Activated T-cell treated with anti-CD3 and anti-CD28 coated beads, Interleukin-2, amount 50 U/mL, for 72 hours (primary cell): ENCODE results near the gene TNFRSF8. TPM values are rescaled to one million over a fixed set of nuclear protein-coding genes. Genes with fewer than 3 reads are reported as not detected.

Source experiments
- ATAC-seq, 2 donors: fragments of 150-1000 bp; cut with Tn5 transposase; replicated peaks in 1 of 2; 2 replicates each; pipeline ENCODE4 v1.10.0; 2021; ENCODE audit warnings: moderate library complexity in 2 of 2, mild to moderate bottlenecking in 1 of 2
- DNase-seq, 2 donors: peaks; one replicate each; pipeline ENCODE4 v3.0.0; 2021 to 2022; ENCODE audit warnings: mixed read lengths in 1 of 2
- H3K27ac Mint-ChIP-seq: one replicate; pipeline ENCODE4 v1.8.0; 2022; ENCODE audit warnings: mild to moderate bottlenecking, moderate library complexity, mixed read lengths
- H3K27me3 Mint-ChIP-seq: one replicate; pipeline ENCODE4 v1.8.0; 2022; ENCODE audit warnings: low read depth, mixed read lengths
- H3K36me3 Mint-ChIP-seq, 2 donors: one replicate each; pipeline ENCODE4 v1.8.0; 2022; ENCODE audit warnings: mixed read lengths in 2 of 2, mild to moderate bottlenecking in 1 of 2; ENCODE audit not compliant: insufficient read depth in 2 of 2
- H3K4me1 Mint-ChIP-seq: one replicate; pipeline ENCODE4 v1.8.0; 2022; ENCODE audit warnings: low read depth, mixed read lengths
- H3K4me3 Mint-ChIP-seq, 2 donors: one replicate each; pipeline ENCODE4 v1.8.0; 2022; ENCODE audit warnings: mild to moderate bottlenecking in 2 of 2, mixed read lengths in 2 of 2, moderate library complexity in 2 of 2
- H3K9me3 Mint-ChIP-seq, 2 donors: one replicate each; pipeline ENCODE4 v1.8.0; 2022; ENCODE audit warnings: mixed read lengths in 2 of 2
- total RNA-seq, 2 donors: library from RNA; stranded (reverse); gene quantifications; one replicate each; pipeline ENCODE4 v1.2.3, GENCODE V29; 2022

Gene TNFRSF8
- total RNA-seq, 2 donors from 2014 or later, result 39.5 to 63.5 TPM

GRCh38 chr1:12142141-12142823, 79.2 kb downstream of the TNFRSF8 start:
- peaks cover 58% of the 10 kb centered on the region for H3K4me1 Mint-ChIP-seq
- H3K4me3 Mint-ChIP-seq, result no peak overlapping the region
- H3K36me3 Mint-ChIP-seq, result peaks cover 0 to 1% of the 10 kb centered on the region in 2 donors
- H3K27me3 Mint-ChIP-seq, result no peaks in the 10 kb centered on the region
- DNase-seq (no peak), ATAC-seq (no peak)
- no peaks in the 10 kb centered on the region for H3K9me3 Mint-ChIP-seq
- no peak overlapping the region for H3K27ac Mint-ChIP-seq

DNA sequence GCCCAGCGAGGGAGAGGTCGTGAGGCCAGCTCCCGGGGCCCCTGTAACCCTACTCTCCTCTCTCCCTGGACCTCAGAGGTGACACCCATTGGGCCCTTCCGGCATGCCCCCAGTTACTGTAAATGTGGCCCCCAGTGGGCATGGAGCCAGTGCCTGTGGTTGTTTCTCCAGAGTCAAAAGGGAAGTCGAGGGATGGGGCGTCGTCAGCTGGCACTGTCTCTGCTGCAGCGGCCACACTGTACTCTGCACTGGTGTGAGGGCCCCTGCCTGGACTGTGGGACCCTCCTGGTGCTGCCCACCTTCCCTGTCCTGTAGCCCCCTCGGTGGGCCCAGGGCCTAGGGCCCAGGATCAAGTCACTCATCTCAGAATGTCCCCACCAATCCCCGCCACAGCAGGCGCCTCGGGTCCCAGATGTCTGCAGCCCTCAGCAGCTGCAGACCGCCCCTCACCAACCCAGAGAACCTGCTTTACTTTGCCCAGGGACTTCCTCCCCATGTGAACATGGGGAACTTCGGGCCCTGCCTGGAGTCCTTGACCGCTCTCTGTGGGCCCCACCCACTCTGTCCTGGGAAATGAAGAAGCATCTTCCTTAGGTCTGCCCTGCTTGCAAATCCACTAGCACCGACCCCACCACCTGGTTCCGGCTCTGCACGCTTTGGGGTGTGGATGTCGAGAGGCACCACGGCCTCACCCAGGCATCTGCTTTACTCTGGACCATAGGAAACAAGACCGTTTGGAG, 80.0 kb downstream of the TNFRSF8 start:
- Mint-ChIP-seq H3K27ac (no peak overlapping the region), H3K27me3 (no peaks in the 10 kb centered on the region), H3K4me1 (peaks cover 60% of the 10 kb centered on the region), H3K36me3 (peaks cover 0 to 1% of the 10 kb centered on the region in 2 donors), H3K9me3 (no peaks in the 10 kb centered on the region), H3K4me3 (peak overlapping the region in 1 of 2 donors; percentile 3)
- peak in 1 of 2 donors; percentile 6 for ATAC-seq
- DNase-seq, result no peak

- Mint-ChIP-seq H3K27me3 (no peaks in the 10 kb centered on the region), H3K9me3 (no peaks in the 10 kb centered on the region), H3K4me3 (peak overlapping the region; percentile 3 to 12), H3K27ac (peak overlapping the region; percentile 21), H3K36me3 (peaks cover 0 to 1% of the 10 kb centered on the region in 2 donors), H3K4me1 (peaks cover 60% of the 10 kb centered on the region)
- no peak for DNase-seq
- ATAC-seq, result peak; percentile 36 to 54
Observed at GRCh38 chr1:12143631-12144155, 80.6 kb downstream of the TNFRSF8 start.

- ATAC-seq, result no peak
- no peak overlapping the region for H3K27ac Mint-ChIP-seq
- no peaks in the 10 kb centered on the region for H3K27me3 Mint-ChIP-seq
- no peak for DNase-seq
- H3K4me3 Mint-ChIP-seq, result no peak overlapping the region
- H3K4me1 Mint-ChIP-seq, result peaks cover 65% of the 10 kb centered on the region
- peaks cover 2 to 3% of the 10 kb centered on the region in 2 donors for H3K36me3 Mint-ChIP-seq
- H3K9me3 Mint-ChIP-seq, result no peaks in the 10 kb centered on the region
Observed at GRCh38 chr1:12144236-12144635, 81.1 kb downstream of the TNFRSF8 start.

- peaks cover 6 to 7% of the 10 kb centered on the region in 2 donors for H3K36me3 Mint-ChIP-seq
- H3K27me3 Mint-ChIP-seq, result no peaks in the 10 kb centered on the region
- H3K4me1 Mint-ChIP-seq, result peaks cover 67% of the 10 kb centered on the region
- H3K4me3 Mint-ChIP-seq, result no peak overlapping the region
- peak overlapping the region; percentile 46 for H3K27ac Mint-ChIP-seq
- ATAC-seq (no peak), DNase-seq (no peak)
- peaks cover 0 to 1% of the 10 kb centered on the region in 2 donors for H3K9me3 Mint-ChIP-seq
Observed at GRCh38 chr1:12144969-12145368, 81.9 kb downstream of the TNFRSF8 start.

DNA sequence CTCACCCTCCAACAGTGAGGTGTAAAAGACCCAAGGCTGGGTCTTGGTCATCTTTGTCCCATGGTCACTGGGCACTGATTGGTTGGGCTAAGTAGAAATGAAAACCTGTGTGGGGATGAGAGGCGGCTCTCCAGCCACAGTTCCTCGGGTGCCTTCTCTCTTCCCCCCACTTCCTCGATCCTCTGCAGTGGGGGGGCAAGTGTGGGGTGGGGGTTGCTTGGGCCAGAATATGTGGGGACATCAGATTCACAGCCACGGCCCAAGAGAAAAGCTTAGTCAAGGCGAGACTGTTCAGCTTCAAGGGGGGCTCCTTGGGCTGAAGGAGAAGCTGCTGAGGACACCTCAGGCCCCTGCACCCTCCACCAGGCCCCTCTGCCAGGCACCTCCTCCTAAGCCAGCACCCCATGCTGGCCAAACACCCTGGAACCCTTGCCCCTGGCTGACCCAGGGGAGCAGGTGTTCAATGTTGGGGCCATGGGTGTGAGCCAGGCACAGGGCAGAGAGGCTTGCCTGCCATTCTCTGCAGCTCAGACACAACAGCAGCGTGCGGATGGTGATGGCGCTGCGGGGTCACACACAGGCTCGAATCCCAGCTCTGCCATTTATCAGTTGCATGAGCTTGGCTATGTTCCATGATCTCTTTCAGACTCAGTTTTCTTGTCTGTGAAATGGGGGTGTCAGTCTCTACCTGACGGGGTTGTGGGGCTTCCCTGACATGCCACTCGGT, 82.7 kb downstream of the TNFRSF8 start:
- Mint-ChIP-seq H3K9me3 (peaks cover 0 to 1% of the 10 kb centered on the region in 2 donors), H3K4me1 (peaks cover 75% of the 10 kb centered on the region), H3K4me3 (no peak overlapping the region), H3K36me3 (peaks cover 6 to 7% of the 10 kb centered on the region in 2 donors), H3K27me3 (no peaks in the 10 kb centered on the region), H3K27ac (peak overlapping the region; percentile 93)
- DNase-seq (no peak), ATAC-seq (no peak)

- no peak overlapping the region for H3K4me3 Mint-ChIP-seq
- H3K4me1 Mint-ChIP-seq, result peaks cover 83% of the 10 kb centered on the region
- peaks cover 0 to 1% of the 10 kb centered on the region in 2 donors for H3K9me3 Mint-ChIP-seq
- H3K27me3 Mint-ChIP-seq, result no peaks in the 10 kb centered on the region
- peaks cover 9% of the 10 kb centered on the region in 2 donors for H3K36me3 Mint-ChIP-seq
- ATAC-seq (no peak), DNase-seq (no peak)
- H3K27ac Mint-ChIP-seq, result peak overlapping the region; percentile 93
Observed at GRCh38 chr1:12146343-12147112, 83.4 kb downstream of the TNFRSF8 start.

- Mint-ChIP-seq H3K4me1 (peaks cover 90% of the 10 kb centered on the region), H3K9me3 (peaks cover 0 to 1% of the 10 kb centered on the region in 2 donors), H3K36me3 (peaks cover 9% of the 10 kb centered on the region in 2 donors), H3K27me3 (no peaks in the 10 kb centered on the region), H3K27ac (peak overlapping the region; percentile 93), H3K4me3 (peak overlapping the region in 1 of 2 donors; percentile 57)
- no peak for ATAC-seq
- DNase-seq, result no peak
Observed at GRCh38 chr1:12147201-12147701, 84.1 kb downstream of the TNFRSF8 start.

GRCh38 chr1:12148160-12148957, 85.3 kb downstream of the TNFRSF8 start:
- no peak for DNase-seq
- Mint-ChIP-seq H3K4me3 (peak overlapping the region; percentile 23 to 69), H3K27me3 (no peaks in the 10 kb centered on the region), H3K36me3 (peaks cover 9% of the 10 kb centered on the region in 2 donors), H3K27ac (peak overlapping the region; percentile 93), H3K9me3 (peaks cover 0 to 1% of the 10 kb centered on the region in 2 donors), H3K4me1 (peaks cover 94% of the 10 kb centered on the region)
- peak; percentile 1 to 8 for ATAC-seq

GRCh38 chr1:12148958-12149790, 86.1 kb downstream of the TNFRSF8 start:
- Mint-ChIP-seq H3K27ac (peak overlapping the region; percentile 89), H3K4me1 (peaks cover 91% of the 10 kb centered on the region), H3K4me3 (peak overlapping the region; percentile 61 to 69), H3K36me3 (peaks cover 8 to 11% of the 10 kb centered on the region in 2 donors), H3K27me3 (no peaks in the 10 kb centered on the region), H3K9me3 (peaks cover 0 to 1% of the 10 kb centered on the region in 2 donors)
- DNase-seq, result no peak
- ATAC-seq, result no peak

DNA sequence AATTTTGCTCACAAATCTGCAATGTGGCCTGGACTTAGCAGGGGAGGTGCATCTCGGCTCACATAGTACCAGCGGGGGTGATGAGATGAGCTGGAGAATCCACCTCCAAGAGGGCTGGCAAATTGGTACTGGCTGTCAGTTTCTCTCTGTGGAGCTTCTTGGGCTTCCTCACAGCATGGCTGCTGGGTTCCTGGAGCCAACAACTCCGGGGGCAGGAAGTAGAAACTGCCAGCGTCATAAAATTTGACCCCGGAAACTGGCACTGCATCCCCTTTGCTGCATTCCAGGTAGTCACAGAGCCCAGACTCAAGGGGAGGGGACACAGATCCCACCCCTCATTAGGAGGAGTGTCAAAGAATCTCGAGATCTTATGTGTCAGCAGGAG, 86.7 kb downstream of the TNFRSF8 start:
- Mint-ChIP-seq H3K4me1 (peaks cover 89% of the 10 kb centered on the region), H3K36me3 (peaks cover 8 to 11% of the 10 kb centered on the region in 2 donors), H3K27me3 (no peaks in the 10 kb centered on the region), H3K27ac (peak overlapping the region; percentile 93), H3K9me3 (peaks cover 0 to 1% of the 10 kb centered on the region in 2 donors), H3K4me3 (peak overlapping the region; percentile 61 to 74)
- no peak for ATAC-seq
- DNase-seq, result no peak
